Suprapubic skin (tissue), 4 donors: ENCODE data around the gene GALNT13. TPM values are rescaled to one million over a fixed set of nuclear protein-coding genes. Genes with fewer than 3 reads are reported as not detected.

ENCODE experiments used
- DNase-seq, 2 donors: peaks; one replicate each; pipeline ENCODE4 v3.0.0-alpha.2; 2019; ENCODE audit warnings: low spot score in 2 of 2
- H3K27ac ChIP-seq: fragments of 200-600 bp; sonication (generic); one replicate; pipeline ENCODE4 v1.5.1; 2019
- H3K27me3 ChIP-seq: fragments of 200-600 bp; sonication (generic); one replicate; pipeline ENCODE4 v1.5.1; 2019
- H3K36me3 ChIP-seq: fragments of 200-600 bp; sonication (generic); one replicate; pipeline ENCODE4 v1.5.1; 2019
- H3K4me1 ChIP-seq: fragments of 200-600 bp; sonication (generic); one replicate; pipeline ENCODE4 v1.5.1; 2019
- H3K4me3 ChIP-seq: fragments of 200-600 bp; sonication (generic); one replicate; pipeline ENCODE4 v1.5.1; 2019; ENCODE audit warnings: mild to moderate bottlenecking
- H3K9me3 ChIP-seq: fragments of 200-600 bp; sonication (generic); one replicate; pipeline ENCODE4 v1.5.1; 2019
- EP300 ChIP-seq: sonication (generic); formaldehyde crosslinking; IDR thresholded peaks from one replicate; pipeline ENCODE4 v1.6.1; 2017; ENCODE audit warnings: antibody characterized with exemption
- POLR2A ChIP-seq, 2 donors: fragments of 450-650 bp; IDR thresholded peaks; one replicate each; pipeline ENCODE4 v1.6.1; 2017; ENCODE audit warnings: antibody characterized with exemption in 2 of 2, mild to moderate bottlenecking in 2 of 2, moderate library complexity in 2 of 2
- POLR2AphosphoS5 ChIP-seq, 3 donors: sonication (generic); formaldehyde crosslinking; IDR thresholded peaks; one replicate each; pipeline ENCODE4 v1.6.1; 2017; ENCODE audit warnings: antibody characterized with exemption in 3 of 3
- WGBS: methylation state at CpG from one replicate; pipeline ENCODE4 v1.1.5; 2018; 5-methylcytosine and 5-hydroxymethylcytosine counted together
- total RNA-seq, 4 donors: library from RNA; depleted of rRNA; stranded (reverse); fragments of >200 nt; gene quantifications; one replicate each; pipeline ENCODE4 v1.1.0, GENCODE V29; 2016
- TF ChIP-seq, protein P1 (sequence below), 2 donors: fragments of 200-600 bp in 1 of 2; fragments of 450-650 bp in 1 of 2; sonication (generic) in 1 of 2; IDR thresholded peaks; one replicate each; pipeline ENCODE4 v1.5.1; 2016 to 2019; ENCODE audit warnings: antibody characterized with exemption in 2 of 2, mild to moderate bottlenecking in 1 of 2, moderate library complexity in 1 of 2

The GALNT13 gene
- total RNA-seq, 4 donors from 2014 or later = 0.19 to 0.97 (median 0.54) TPM

DNA sequence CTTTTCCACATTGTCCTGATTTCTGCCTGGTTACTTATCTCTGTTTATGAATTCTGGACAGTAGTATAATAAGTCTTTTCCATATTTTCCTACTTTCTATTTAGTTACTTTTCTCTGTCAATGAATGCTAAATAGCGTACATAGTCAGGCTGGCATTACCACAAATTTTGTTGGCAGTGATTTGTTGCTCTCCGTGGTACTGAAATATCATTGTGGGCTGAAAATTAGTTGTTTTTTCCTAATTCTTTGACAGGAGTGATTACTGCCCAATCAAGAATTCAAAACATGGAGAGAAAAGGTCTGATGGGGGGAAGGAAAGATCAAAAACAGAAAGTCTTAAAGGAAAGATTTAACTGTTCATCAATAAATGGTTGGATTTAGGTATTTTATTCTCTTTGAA is 7.7 kb upstream of the GALNT13 start:
- 15% methylated on average over 2 of the region's 2 CpGs for WGBS
- no peaks in the 10 kb centered on the region for H3K4me1 ChIP-seq
- no peaks in the 10 kb centered on the region for H3K27me3 ChIP-seq
- no peak overlapping the region for H3K27ac ChIP-seq
- no peak for DNase-seq
- no peaks in the 10 kb centered on the region for H3K9me3 ChIP-seq
- H3K4me3 ChIP-seq = no peak overlapping the region
- H3K36me3 ChIP-seq = no peaks in the 10 kb centered on the region
- TF ChIP-seq EP300 (no peak), POLR2A (IDR thresholded peaks at IDR 0.05) (no peak), POLR2AphosphoS5 (IDR thresholded peaks at IDR 0.05) (no peak)
- TF ChIP-seq, protein P1, sequence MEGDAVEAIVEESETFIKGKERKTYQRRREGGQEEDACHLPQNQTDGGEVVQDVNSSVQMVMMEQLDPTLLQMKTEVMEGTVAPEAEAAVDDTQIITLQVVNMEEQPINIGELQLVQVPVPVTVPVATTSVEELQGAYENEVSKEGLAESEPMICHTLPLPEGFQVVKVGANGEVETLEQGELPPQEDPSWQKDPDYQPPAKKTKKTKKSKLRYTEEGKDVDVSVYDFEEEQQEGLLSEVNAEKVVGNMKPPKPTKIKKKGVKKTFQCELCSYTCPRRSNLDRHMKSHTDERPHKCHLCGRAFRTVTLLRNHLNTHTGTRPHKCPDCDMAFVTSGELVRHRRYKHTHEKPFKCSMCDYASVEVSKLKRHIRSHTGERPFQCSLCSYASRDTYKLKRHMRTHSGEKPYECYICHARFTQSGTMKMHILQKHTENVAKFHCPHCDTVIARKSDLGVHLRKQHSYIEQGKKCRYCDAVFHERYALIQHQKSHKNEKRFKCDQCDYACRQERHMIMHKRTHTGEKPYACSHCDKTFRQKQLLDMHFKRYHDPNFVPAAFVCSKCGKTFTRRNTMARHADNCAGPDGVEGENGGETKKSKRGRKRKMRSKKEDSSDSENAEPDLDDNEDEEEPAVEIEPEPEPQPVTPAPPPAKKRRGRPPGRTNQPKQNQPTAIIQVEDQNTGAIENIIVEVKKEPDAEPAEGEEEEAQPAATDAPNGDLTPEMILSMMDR (IDR thresholded peaks at IDR 0.05) = no peak

DNA sequence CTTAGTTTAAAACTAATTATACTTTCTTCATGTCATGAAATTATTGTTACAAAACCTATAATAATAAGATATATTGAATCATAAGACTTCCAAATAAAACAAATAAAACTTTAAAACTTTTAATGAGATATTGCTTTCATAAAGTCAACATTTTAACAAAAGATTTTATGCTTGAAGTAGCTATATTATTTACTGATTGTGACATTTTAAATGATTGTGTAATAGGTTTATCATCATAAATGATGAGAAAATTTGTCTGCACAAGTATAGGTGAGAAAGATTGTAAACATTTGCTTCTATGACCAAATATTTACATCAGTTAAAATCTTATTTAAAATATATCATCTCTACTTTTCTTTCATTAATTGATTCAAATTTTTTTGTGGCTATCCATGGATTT is 5.1 kb upstream of the GALNT13 start:
- H3K36me3 ChIP-seq = no peaks in the 10 kb centered on the region
- H3K9me3 ChIP-seq = no peaks in the 10 kb centered on the region
- TF ChIP-seq POLR2A (IDR thresholded peaks at IDR 0.05) (no peak), POLR2AphosphoS5 (IDR thresholded peaks at IDR 0.05) (no peak), EP300 (no peak)
- TF ChIP-seq, protein P1 (IDR thresholded peaks at IDR 0.05) = no peak
- H3K27ac ChIP-seq = no peak overlapping the region
- DNase-seq = no peak
- H3K4me1 ChIP-seq = peaks cover 3% of the 10 kb centered on the region
- H3K27me3 ChIP-seq = peaks cover 9% of the 10 kb centered on the region
- no peak overlapping the region for H3K4me3 ChIP-seq

DNA sequence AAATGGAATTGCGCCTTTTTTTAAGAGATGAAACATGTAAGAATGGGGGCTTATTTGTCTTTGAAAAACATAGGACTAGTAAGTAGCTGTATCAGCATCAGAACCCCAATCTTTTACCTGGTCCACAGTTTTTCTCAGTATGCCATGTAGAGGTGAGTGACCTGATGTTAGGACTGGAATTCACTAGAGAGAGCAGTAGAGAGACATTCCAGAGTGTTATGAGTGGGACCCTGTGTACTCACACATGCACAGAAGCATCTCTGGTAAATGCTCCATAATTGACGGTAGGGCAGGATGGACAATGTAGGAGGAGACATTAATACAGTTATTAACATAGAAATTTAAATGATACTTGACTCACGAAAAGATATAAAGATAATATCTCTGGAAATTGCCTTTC is 1.4 kb upstream of the GALNT13 start:
- Histone ChIP-seq H3K27ac (no peak overlapping the region), H3K4me1 (peaks cover 11% of the 10 kb centered on the region), H3K27me3 (peaks cover 35% of the 10 kb centered on the region), H3K36me3 (no peaks in the 10 kb centered on the region), H3K4me3 (no peak overlapping the region), H3K9me3 (no peaks in the 10 kb centered on the region)
- 72% methylated on average over 3 of the region's 3 CpGs for WGBS
- TF ChIP-seq, protein P1 (IDR thresholded peaks at IDR 0.05) = no peak
- TF ChIP-seq POLR2AphosphoS5 (IDR thresholded peaks at IDR 0.05) (no peak), POLR2A (IDR thresholded peaks at IDR 0.05) (no peak), EP300 (no peak)
- DNase-seq = no peak

DNA sequence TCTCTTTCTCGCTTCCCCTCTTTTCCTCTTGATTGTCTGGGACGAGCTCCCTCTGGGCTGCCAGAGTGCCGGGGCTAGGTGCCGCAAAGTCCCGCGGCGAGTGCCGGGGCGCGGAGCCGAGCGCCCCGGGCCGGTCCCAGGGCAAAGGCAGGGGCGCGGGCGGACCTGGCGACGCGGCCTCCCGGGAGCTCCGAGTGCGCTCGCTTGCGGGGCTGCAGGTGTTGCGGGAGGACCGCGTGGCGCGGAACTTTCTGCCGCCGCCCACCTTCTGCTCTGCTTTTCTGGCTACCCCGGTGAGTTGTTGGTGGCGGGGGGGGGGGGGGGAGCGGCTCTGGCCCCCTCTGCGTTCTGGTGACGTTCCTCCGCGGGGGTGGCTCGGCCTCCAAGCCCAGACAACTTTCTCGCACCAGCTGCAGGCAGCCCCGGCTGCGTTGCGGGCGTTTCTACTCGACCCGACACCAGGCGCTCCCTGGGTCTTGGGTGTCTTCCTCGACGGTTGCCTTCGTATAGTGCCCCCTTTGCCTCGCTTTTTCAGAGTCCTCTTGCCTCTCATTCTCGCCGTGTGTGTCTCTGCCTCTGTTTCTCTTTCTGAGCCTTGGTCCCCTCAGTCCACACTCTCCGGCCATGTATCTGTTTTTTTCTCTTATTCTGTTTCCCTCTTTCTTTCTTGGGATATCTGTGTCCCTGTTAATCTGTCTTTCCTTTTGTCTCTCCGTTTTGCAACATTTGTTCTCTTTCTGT is 759 bp downstream of the GALNT13 start:
- TF ChIP-seq POLR2A (IDR thresholded peaks at IDR 0.05) (no peak), POLR2AphosphoS5 (IDR thresholded peaks at IDR 0.05) (no peak), EP300 (no peak)
- TF ChIP-seq, protein P1 (IDR thresholded peaks at IDR 0.05) = no peak
- Histone ChIP-seq H3K9me3 (no peaks in the 10 kb centered on the region), H3K27me3 (peaks cover 35% of the 10 kb centered on the region), H3K4me1 (peaks cover 11% of the 10 kb centered on the region), H3K4me3 (peak overlapping the region; percentile 46), H3K36me3 (no peaks in the 10 kb centered on the region), H3K27ac (no peak overlapping the region)
- WGBS = 3% methylated on average over 20 of the region's 56 CpGs
- no peak for DNase-seq

DNA sequence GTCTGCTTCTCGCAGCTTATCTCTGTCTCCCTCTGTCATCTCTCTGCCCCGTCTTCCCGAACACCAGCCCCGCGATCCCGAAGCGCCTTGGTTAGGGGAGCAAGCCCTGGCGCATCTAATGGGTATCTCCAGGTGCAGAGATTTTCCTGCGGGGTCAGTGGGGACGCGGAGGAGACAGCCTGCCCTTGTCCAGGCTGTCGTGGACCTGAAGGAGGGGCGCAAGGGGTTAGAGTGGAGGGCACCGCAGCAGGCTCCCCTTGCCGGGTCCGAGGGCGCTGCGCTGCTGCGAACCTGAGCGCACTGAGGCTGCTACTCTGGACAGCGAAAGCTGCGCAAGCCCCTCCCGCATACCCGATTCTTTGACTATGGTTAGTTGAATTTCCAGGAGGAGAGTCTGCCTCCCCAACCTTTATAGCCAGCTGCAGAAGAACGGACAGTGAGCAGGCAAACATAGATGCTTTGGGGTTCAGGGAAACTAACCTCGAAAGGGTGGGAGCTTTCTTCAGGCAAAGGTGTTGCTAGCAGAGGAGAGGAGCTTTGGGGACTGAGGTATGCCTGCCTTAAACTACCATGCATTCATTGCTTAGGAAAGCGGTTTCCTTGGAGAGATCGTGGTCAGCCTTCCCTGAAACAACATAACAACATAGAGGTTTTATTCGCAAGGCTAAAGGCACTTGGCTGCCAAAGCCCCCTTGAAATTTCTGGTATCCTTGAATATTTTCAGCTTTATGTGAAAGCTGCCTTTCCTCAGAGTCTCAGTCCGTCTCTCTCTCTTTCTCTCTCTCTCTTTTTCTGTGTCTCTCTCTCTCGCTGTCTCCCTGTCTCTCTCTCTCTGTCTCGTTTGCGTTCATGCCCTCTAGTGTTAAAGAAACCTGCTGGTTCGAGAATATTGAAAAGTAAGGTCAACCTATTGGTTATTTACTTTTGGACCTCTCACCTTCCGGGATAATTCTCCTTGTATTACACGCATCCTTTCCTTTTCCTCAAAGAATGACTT is 1.6 kb downstream of the GALNT13 start:
- Histone ChIP-seq H3K4me1 (peaks cover 11% of the 10 kb centered on the region), H3K27me3 (peaks cover 35% of the 10 kb centered on the region), H3K4me3 (peak overlapping the region; percentile 46), H3K36me3 (no peaks in the 10 kb centered on the region), H3K9me3 (no peaks in the 10 kb centered on the region), H3K27ac (no peak overlapping the region)
- peak in 1 of 2 donors; percentile 48 for DNase-seq
- no peak for TF ChIP-seq POLR2A (IDR thresholded peaks at IDR 0.05)
- TF ChIP-seq POLR2AphosphoS5 (IDR thresholded peaks at IDR 0.05) = no peak
- TF ChIP-seq EP300 = no peak
- TF ChIP-seq, protein P1 (IDR thresholded peaks at IDR 0.05) = no peak
- whole genome bisulfite sequencing = 6% methylated on average over 31 of the region's 36 CpGs
